Measurements from ENCODE around the gene FARSA.
"Not testable (repeated sequence)": the region's sequence is repeated elsewhere in the genome, so short reads cannot be mapped to it uniquely, and the experiment has no call there.

FARSA gene

GRCh38 chr19:12937093-12937926 lies 3.8 kb upstream of the FARSA start:
- FAIRE-seq = no peak

- FAIRE-seq = no peak
These were observed 3.1 kb upstream of the FARSA start for GRCh38 chr19:12936582-12936981.

- FAIRE-seq = no peak
These were observed 1.6 kb upstream of the FARSA start for GRCh38 chr19:12935071-12935470.

GRCh38 chr19:12932392-12933286 lies 872 bp downstream of the FARSA start:
- no peak for FAIRE-seq

GRCh38 chr19:12930002-12930645 lies 3.4 kb downstream of the FARSA start:
- FAIRE-seq = no peak

GRCh38 chr19:12924621-12925310 lies 8.7 kb downstream of the FARSA start:
- FAIRE-seq = no peak

GRCh38 chr19:12922959-12923358 lies 10.6 kb downstream of the FARSA start:
- no peak for FAIRE-seq

- FAIRE-seq = no peak
These were observed 12.5 kb downstream of the FARSA start for GRCh38 chr19:12921047-12921446.

- FAIRE-seq = no peak
These were observed 15.3 kb downstream of the FARSA start for GRCh38 chr19:12918253-12918652.

GRCh38 chr19:12915860-12916259 lies 17.7 kb downstream of the FARSA start:
- not testable (repeated sequence) for FAIRE-seq

GRCh38 chr19:12913851-12914690 lies 19.4 kb downstream of the FARSA start:
- no peak for FAIRE-seq

- no peak for FAIRE-seq
These were observed 20.4 kb downstream of the FARSA start for GRCh38 chr19:12913011-12913561.

GRCh38 chr19:12912571-12912970 lies 20.9 kb downstream of the FARSA start:
- no peak for FAIRE-seq

- no peak for FAIRE-seq
These were observed 26.3 kb downstream of the FARSA start for GRCh38 chr19:12907166-12907565.

GRCh38 chr19:12899891-12900518 lies 33.5 kb downstream of the FARSA start:
- FAIRE-seq = no peak

- FAIRE-seq = no peak
These were observed 37.1 kb downstream of the FARSA start for GRCh38 chr19:12896460-12896859.

- FAIRE-seq = no peak
These were observed 39.9 kb downstream of the FARSA start for GRCh38 chr19:12893582-12893981.

GRCh38 chr19:12891553-12892021 lies 41.9 kb downstream of the FARSA start:
- no peak for FAIRE-seq

GRCh38 chr19:12890787-12891552 lies 42.5 kb downstream of the FARSA start, which contains the start of gene GCDH:
GCDH (plus strand) TSS chr19:12891160; CDS start chr19:12891305, 145 bp downstream.
- FAIRE-seq = peak; percentile 99

GRCh38 chr19:12890299-12890786 lies 43.2 kb downstream of the FARSA start:
- FAIRE-seq = not testable (repeated sequence)

All from G401.6 (cell line).